ENCODE results near the gene MPO. TPM values are rescaled to one million over a fixed set of nuclear protein-coding genes. Genes with fewer than 3 reads are reported as not detected.

MPO gene
- total RNA-seq, 1 donor from 2014 or later = 0.05 TPM

DNA sequence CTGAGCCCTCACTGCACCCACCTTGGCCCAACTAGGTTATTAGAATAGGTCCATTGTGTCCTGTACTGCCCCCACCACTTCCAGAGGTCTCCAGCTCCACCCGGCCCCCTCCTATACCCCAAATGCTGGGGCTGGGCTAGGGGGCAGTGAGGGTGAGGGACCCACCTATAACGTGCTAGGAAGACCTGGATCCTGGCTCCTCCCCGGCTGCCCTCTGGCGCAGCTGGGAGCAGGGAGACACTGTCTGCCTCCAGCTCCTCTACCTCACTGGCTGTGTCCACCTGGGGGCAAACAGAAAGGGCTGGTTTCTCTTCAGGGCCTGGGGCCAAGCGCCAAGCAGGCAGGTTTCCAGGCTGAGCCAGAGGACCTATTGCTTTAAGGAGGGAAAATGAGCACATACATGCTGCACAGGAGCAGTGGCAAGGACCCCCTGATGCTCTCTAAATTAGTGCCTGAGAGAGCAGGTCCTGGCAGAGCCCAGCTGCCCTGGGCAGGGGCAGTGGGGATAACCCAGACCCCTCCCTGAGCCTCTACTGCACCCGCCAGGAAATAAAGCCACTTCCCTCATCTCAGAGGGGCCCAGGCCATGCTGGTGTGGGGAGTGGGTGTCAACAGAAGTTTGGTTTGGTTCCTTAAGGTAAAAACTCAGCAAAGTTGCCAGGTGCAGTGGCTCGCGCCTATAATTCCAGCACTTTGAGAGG lies 35.7 kb upstream of the MPO start:
- intact Hi-C loops (cut with micrococcal nuclease) = no loop called here
- no peaks in the 10 kb centered on the region for H3K36me3 ChIP-seq
- DNase-seq = no peak
- H3K9me3 ChIP-seq (replicated peaks) = no peaks in the 10 kb centered on the region
- H3K27me3 ChIP-seq (ENCODE audit: low read depth) = no peaks in the 10 kb centered on the region
- TF ChIP-seq, protein P1, sequence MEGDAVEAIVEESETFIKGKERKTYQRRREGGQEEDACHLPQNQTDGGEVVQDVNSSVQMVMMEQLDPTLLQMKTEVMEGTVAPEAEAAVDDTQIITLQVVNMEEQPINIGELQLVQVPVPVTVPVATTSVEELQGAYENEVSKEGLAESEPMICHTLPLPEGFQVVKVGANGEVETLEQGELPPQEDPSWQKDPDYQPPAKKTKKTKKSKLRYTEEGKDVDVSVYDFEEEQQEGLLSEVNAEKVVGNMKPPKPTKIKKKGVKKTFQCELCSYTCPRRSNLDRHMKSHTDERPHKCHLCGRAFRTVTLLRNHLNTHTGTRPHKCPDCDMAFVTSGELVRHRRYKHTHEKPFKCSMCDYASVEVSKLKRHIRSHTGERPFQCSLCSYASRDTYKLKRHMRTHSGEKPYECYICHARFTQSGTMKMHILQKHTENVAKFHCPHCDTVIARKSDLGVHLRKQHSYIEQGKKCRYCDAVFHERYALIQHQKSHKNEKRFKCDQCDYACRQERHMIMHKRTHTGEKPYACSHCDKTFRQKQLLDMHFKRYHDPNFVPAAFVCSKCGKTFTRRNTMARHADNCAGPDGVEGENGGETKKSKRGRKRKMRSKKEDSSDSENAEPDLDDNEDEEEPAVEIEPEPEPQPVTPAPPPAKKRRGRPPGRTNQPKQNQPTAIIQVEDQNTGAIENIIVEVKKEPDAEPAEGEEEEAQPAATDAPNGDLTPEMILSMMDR (IDR thresholded peaks at IDR 0.05; ENCODE audit: borderline replicate concordance) = no peak
- H3K4me3 ChIP-seq = no peak overlapping the region
- no peaks in the 10 kb centered on the region for H3K4me1 ChIP-seq
- H3K27ac ChIP-seq (replicated peaks) = no peak overlapping the region

DNA sequence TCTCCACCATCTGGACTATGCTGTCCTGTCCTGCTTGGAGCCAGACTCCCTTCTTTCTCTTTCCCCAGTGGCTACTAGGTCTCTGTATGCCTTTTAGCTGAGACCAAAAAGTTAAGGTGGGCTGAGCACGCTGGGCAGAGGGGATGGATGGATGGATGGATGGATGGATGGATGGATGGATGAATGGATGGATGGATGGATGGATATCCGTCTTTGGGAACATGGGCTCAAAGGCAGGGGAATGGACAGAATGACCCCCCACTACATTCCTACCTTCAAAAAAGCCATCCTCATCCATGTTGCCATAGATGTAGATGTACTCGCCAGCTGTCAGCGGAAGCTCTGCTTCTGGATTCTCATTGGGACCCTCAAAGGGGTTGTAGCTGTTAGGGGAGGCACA lies 35.0 kb upstream of the MPO start:
- Histone ChIP-seq H3K27ac (replicated peaks) (no peak overlapping the region), H3K36me3 (no peaks in the 10 kb centered on the region), H3K4me1 (no peaks in the 10 kb centered on the region), H3K9me3 (replicated peaks) (no peaks in the 10 kb centered on the region), H3K27me3 (ENCODE audit: low read depth) (no peaks in the 10 kb centered on the region), H3K4me3 (no peak overlapping the region)
- TF ChIP-seq, protein P1 (IDR thresholded peaks at IDR 0.05; ENCODE audit: borderline replicate concordance) = no peak
- intact Hi-C loops (cut with micrococcal nuclease) = no loop called here
- no peak for DNase-seq

DNA sequence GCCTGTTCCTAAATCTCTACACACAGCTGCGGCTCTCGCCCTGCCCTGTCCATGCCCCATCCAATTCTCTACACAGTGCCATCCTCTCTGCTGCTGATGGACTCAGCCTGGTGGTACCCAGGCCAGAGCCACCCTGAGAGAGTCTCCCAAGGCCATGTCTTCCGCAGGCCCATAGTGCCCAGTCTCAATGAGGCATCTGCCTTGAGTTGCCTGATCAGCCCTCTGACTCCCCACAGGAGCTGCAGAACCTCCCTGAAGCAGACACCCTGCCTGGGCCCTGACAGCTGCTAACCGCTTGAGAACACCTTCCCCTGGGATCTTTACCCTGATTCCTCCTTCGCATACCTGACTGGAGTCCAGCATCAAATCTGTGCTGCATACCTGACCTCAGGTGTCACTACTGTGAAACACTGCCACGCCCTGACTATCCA lies 34.6 kb upstream of the MPO start:
- Histone ChIP-seq H3K36me3 (no peaks in the 10 kb centered on the region), H3K4me3 (no peak overlapping the region), H3K27ac (replicated peaks) (no peak overlapping the region), H3K9me3 (replicated peaks) (no peaks in the 10 kb centered on the region), H3K4me1 (no peaks in the 10 kb centered on the region), H3K27me3 (ENCODE audit: low read depth) (no peaks in the 10 kb centered on the region)
- DNase-seq = no peak
- TF ChIP-seq, protein P1 (IDR thresholded peaks at IDR 0.05; ENCODE audit: borderline replicate concordance) = no peak
- intact Hi-C loops (cut with micrococcal nuclease) = no loop called here

DNA sequence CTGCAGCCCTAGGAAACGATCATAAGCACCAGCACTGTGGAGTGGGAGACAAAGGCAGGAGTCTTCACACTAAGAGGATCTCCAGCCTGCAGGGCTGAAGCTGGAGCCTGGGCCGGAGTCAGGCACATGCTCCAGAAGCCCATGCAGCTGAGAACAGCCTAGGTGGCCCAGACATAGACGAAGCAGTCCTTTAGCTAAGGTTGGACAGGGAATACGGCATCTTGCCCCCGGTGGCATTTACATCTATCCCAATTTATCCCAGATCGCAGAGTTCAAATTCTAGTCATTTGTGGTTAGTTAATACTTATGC lies 33.9 kb upstream of the MPO start:
- H3K27ac ChIP-seq (replicated peaks) = no peak overlapping the region
- no peaks in the 10 kb centered on the region for H3K9me3 ChIP-seq (replicated peaks)
- intact Hi-C loops (cut with micrococcal nuclease) = no loop called here
- no peaks in the 10 kb centered on the region for H3K4me1 ChIP-seq
- TF ChIP-seq, protein P1 (IDR thresholded peaks at IDR 0.05; ENCODE audit: borderline replicate concordance) = no peak
- no peaks in the 10 kb centered on the region for H3K27me3 ChIP-seq (ENCODE audit: low read depth)
- H3K4me3 ChIP-seq = no peak overlapping the region
- DNase-seq = no peak
- no peaks in the 10 kb centered on the region for H3K36me3 ChIP-seq

DNA sequence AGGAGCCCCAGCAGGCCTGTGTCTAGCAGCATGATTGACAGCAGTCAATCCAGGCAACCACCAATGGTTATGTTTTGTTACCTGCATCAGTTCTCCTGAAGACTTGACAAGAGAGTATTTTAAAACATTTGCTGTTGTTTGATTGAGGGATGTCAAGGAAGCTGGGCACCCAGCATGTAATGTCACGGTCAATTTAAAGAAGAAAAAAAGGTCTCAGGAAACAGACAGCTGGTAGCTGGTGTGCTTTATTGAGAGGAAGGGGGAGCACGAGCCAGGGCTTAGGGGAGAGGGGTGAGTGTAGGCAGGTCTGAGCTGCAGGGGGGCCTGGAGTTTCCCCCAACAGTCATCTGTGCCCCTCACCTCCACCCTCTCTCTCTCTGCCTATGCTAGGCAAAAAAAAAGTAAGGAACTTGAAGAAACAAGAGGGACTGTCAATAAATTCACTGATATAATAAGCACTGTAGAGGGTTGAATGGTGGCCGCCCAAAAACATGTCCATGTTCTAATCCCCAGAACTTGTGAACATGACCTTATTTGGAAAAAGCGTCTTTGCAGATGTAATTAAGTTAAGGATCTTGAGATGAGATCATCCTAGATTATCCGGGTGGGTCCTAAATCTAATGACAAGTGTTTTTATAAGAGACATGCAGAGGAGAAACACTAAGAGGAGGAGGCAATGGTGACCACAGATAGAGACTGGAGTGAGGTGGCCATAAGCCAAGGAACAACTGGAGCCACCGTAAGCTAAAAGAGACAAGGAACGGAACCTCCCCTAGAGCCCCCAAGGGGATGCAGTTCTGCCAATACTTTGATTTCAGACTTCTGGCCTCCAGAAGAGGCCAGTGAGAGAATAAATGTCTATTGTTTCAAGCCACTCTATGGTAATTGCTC lies 33.3 kb upstream of the MPO start:
- TF ChIP-seq, protein P1 (IDR thresholded peaks at IDR 0.05; ENCODE audit: borderline replicate concordance) = no peak
- no peaks in the 10 kb centered on the region for H3K36me3 ChIP-seq

More for the DNA sequence above, 33.3 kb upstream of the MPO start:
- DNase-seq = no peak
- Histone ChIP-seq H3K27me3 (ENCODE audit: low read depth) (no peaks in the 10 kb centered on the region), H3K4me1 (no peaks in the 10 kb centered on the region), H3K9me3 (replicated peaks) (no peaks in the 10 kb centered on the region), H3K4me3 (no peak overlapping the region), H3K27ac (replicated peaks) (no peak overlapping the region)
- intact Hi-C loops (cut with micrococcal nuclease) = no loop called here
